HG02970 (cell line): ENCODE results near the gene RAB3IL1.
"Not testable (repeated sequence)": the region's sequence is repeated elsewhere in the genome, so short reads cannot be mapped to it uniquely, and the experiment has no call there.

Experiments used
- ATAC-seq: cut with Tn5 transposase; IDR thresholded peaks from one replicate; pipeline ENCODE4 v1.9.1; 2021; ENCODE audit warnings: mild to moderate bottlenecking, moderate library complexity, moderate number of reproducible peaks; ENCODE audit not compliant: unreplicated experiment, low FRiP score

RAB3IL1 gene

DNA sequence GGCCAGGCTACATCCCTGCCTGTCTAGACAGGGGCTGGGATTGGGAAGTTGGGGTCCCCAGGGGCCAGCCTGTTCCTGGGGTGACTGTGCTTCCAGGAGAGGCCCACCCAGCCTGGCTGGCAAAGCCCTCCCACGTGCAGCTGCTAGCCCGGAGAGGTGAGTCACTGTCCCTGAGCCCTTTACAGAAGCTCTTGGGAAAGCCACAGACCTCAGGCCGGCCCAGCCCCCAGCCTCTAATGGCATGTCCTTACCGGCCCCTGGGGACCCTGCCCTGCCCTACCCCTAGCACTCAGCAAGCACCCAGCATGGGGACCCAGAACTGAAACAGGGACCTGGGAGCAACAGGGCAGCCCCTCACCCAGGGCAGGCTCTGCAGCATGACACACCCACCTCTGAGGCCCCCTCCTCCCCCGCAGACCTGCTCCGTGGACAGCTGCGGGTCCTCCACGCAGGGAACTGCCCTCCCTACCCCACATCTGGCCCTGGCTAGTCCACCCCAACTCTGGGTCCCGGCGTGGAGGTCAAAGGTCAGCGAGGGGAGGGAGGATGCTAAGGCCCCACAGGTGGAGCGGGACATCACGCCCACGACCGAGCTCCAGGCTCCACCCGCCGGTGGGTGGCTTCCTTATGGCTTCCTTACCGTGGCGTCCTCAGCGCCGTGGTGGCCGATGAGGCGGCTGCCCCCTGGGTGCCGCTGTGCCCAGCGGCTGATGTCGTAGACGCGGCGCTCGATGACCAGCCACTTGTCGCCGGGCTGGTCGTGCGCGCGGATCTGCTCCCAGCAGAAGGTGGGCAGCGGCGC, 26.6 kb downstream of the RAB3IL1 start:
- no peak for ATAC-seq

DNA sequence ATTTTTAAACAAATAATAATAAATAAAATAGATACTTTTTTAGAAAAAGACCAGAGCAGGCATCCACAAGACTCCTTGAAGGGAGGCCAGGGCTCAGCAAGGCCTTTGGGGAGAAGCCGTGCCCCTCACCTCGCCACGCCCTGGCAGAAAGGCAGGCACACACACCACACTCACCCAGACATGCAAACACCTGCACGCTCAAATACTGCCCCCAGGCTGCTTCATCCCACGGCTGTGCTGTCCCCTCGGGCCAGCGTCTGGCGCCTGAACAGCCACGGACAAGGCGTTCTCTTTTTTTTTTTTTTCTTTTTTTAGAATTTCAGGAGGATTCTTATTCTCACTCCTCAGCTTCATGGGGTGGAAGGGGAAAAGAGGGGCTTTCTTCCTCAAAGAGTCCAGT, 27.5 kb downstream of the RAB3IL1 start:
- no peak for ATAC-seq

DNA sequence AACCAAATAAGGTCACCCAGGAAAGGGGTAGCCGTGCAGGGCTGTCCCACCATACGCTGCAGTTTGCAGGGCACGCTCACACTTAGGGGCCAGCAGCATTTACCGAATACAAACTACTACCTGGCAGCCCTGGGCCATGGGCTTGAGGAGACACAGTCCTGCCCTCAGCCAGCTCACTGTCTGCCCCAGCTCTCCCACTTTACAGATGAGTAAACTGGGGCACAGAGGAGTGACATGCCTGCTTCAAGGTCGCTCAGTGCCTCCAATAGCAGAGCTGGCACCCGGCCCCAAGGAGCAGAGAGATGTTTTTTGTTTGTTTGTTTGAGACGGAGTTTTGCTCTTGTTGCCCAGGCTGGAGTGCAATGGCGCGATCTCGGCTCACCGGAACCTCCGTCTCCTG, 28.8 kb downstream of the RAB3IL1 start:
- ATAC-seq = no peak

DNA sequence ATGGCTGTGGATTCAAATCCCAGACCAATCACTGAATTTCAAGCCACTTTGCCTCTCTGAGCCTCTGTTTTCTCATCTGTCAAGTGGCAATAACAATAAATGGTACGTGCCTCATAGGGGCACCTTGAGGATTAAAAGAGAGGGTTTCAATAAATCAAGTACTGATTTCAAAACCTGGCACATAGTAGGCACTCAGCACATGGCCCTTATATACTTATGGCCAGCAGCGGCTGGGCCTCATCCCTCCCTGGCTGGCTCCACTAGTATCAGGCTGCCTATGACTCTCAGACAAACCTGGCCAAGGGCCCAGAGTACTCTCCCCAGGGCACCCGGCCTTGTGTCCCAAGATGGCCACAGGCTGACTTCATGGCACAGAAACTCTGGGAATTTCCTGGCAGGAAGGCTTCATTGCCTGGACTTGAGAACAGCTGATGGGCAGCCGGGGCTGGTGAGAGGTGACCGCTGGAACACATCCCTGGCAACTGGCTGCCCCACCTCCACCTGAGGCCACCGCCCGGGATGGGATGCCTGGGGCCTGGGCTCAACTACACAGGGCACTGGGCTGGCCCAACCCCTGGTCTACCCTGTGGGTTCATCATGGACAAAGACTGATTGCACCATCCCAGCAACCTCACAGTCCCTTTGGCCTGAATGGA, 29.4 kb downstream of the RAB3IL1 start:
- ATAC-seq = no peak

DNA sequence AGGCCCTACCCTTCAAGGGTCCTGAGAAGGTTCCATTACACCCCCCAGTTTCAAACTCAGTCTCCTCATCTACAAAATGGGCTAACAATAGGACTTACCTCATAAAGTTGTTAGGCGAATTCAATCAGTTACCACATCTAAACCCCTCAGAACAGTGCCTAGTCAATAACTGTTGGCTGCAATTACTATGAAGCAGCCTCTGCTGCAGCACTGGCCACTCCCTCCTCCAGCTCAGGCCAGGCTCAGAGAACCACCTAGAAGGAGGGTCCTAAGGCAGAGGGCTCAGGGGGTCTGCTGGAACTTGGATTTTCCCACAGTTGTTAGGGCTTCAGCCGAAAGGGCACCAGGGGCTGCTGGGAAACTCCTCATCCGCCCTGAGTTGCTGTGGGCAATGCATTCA, 30.7 kb downstream of the RAB3IL1 start:
- no peak for ATAC-seq

DNA sequence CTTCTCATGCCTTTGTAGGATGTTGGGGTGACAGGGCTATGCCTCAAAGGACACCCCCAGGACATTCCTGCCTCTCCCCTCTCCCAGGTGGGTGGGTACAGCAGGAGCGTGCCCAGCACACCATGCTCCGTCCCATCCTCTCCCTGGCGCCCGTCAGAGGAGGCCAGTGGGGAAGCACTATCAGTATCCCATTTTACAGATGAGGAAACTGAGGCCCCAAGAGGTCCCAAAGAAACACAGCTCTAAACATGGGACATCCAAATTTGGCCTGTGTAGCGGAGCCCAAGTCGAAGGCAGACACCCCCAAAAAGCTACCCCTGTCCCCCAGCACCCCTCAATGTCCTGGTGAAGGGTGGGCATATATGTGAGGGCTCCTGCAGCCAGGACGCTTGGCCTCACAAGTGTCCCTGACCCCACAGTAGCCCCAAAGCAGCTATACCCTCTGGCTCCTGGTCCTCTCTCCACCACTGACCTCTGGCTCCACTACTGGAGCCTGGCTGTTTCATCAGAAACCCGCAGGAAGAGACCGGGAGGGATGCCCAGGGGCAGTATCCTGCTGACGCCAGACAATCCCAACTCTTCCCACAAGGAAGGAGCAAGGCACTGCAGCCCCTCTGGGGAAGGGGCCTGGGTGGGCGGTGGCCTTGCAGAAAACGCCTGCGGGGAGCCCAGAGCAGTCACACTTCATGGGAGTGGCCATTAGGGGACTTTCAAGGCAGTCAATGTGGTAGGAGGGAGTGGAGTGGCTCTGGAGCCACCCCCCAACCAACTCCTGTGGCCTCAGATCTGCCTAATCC, 31.4 kb downstream of the RAB3IL1 start:
- no peak for ATAC-seq

DNA sequence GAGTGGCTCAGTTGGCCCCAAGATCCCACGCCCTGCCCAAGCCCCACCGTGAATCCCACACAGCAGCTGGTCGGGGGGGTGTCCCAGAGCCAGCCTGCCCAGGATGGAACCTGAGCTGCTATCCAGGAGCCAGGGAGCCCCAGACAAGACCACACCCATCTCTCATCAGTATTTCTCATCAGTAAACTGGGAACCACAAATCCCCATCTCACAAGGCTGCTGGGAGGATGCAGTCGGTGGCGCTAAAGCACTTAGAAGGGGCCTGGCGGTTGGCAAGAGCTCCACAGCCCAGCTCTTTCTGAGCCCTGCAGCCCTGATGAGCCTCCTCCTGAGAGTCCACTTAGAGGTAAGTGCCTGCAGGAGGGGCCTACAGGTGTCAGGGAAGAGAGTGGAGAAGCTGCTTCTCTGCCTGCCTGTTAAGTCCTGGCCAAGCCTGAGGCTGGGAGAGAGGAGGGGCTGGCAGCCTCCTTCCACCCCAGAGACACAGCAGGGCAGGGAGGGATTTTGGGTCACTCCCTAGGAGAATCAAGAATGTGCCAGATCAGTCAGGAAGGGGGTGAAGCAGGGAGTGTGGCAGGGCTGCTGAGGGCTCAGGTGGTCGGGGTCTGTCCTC, 32.1 kb downstream of the RAB3IL1 start:
- no peak for ATAC-seq

DNA sequence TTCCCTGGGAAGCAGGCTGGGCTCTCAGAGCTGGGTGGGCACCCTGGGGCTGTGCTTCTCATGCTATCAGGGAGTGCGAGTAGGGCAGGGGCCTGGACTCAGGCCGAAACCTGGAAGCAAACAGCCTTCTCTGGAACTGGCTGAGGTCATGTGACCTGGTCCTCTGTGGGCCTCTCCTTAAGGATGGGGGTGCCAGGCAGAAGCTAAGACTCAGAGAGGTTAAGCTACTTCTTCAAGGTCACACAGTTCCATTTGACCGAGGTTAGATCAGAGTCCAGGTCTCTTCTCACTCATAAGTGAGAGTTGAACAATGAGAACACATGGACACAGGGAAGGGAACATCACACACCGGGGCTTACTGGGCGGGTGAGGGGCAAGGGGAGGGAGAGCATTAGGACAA, 33.4 kb downstream of the RAB3IL1 start:
- ATAC-seq = no peak

DNA sequence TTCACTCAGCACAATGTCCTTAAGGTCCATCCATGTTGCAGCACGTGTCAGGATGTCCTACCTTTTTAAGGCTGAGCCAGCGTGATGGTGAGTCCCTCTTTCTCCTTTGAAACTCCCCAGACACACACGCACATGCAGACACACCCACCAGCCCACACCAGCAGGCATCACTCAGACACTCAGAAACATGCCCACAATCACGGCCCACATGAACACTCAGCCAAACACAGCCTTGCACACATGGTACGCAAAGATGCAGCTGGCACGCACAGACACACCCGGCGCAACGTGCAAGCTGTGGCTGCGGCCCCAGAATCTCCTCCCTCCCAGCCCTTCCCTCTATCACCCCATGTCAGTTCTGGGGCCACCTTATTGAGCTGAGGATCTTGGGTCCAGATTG, 34.0 kb downstream of the RAB3IL1 start:
- no peak for ATAC-seq

DNA sequence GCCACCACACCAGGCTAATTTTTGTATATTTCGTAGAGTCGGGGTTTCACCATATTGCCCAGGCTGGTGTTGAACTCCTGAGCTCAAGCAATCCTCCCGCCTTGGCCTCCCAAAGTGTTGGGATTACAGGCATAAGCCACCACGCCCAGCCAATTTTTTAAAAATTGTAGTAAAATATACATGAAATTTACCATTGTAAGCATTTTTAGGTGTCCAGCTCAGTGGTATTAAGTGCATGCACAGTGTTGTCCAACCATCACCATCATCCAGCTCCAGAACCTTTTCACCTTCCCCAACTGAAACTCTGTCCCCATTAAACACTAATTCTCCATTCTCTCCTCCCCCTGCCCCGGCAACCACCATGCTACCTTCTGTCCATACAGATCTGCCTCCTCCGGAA, 34.5 kb downstream of the RAB3IL1 start:
- ATAC-seq = no peak

DNA sequence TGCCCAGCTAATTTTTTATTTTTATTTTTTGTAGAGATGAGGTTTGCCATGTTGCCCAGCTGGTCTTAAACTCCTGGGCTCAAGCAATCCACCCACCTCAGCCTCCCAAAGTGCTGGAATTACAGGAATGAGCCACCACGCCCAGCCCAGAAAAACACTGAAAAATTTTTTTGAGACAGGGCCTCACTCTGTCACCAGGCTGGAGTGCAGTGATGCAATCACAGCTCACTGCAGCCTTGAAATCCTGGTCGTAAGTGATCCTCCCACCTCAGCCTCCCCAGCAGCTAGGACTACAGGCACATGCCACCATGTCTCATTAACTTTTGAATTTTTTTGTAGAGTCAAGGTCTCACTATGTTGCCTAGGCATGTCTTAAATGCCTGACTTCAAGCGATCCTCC, 35.1 kb downstream of the RAB3IL1 start:
- not testable (repeated sequence) for ATAC-seq

DNA sequence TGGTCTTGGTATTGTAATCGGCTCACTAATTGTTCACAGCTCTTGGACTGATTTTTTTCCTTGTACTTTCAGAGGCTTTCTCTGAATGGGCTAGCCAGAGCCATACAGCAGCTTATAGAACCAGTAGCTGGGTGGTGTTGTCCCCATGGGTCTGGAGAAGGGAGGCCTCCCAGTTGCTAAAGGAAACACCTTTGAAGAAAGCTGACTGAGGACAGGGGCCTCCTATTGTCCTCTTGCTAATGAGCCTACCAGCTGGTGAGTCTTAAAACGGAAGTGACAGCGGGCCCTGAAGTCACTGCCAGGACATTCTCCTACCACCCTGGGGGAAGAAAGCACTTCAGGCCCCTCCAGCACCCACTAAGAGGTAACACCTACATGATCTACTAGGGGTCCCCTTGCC, 36.0 kb downstream of the RAB3IL1 start:
- no peak for ATAC-seq

DNA sequence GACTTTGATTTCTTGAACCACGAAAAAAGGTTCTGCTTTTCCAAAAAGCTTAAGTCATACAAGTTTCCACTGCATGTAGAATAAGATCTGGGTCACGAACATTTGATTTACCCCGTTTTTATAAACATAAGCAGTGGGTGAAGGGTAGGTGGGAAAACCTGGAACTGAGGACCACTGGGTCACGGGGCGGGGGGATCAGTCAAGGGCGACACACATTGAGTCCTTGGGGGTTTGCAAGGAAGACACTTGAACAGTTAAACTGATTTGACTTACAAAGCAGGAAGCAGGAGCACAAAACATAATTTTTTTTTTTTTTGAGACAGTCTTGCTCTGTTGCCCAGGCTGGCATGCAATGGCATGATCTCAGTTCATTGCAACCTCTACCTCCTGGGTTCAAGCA, 36.9 kb downstream of the RAB3IL1 start:
- no peak for ATAC-seq

DNA sequence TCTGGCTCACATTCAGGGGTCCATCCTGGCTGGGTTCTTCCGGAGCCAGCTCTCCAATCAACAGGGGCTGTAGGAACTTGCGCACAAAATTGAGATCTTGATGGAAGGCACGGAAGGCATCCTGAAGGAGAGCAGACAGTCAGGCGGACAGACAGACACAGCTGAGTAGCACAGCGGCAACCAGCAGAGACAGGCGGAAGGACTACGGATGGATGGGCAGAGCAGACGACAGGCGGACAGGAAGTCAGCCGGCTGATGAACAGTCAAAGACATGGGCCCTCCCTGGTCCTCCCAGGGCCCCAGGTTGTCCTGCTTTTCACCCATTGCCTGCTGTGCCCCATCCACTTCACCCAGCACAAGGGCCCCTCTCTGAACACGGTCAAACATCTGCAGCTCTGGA, 37.3 kb downstream of the RAB3IL1 start:
- no peak for ATAC-seq

DNA sequence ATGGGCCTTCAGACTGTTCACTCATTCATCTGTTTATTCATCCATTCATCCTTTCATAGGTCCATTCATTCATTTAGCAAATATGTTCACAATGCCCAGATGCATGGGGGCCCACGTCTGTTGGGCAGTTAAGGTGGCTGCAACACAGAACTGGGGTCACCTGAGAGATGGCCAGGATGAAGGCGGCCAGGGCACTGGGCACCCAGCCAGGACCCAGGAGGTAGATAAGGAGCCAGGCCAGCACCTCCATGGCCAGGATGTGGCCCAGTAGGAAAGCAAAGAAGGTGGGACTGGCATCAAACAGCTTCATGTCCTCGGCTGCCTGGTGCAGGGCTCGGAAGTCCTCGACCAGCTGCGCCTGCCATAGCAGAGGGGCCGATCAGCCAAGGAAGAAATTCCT, 38.2 kb downstream of the RAB3IL1 start:
- no peak for ATAC-seq

DNA sequence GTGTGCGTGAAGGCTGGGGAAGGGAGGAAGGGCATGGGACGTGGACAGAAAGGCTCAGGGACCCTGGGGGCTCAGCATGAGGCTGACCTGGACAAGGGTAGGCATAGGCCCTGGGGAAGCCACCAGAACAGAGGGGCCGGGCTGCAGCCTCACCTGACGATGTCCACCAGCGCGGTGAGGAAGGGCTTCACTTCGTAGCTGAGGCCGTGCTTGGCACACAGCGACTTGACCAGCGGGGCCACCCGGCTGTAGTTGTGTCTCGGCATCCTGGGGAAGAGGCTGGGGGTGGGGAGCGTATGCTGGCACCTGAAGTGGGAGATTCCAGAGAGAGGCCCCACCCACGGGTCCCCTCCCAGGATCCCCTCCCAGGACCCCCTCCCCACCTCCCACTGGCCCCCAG, 41.7 kb downstream of the RAB3IL1 start:
- no peak for ATAC-seq

DNA sequence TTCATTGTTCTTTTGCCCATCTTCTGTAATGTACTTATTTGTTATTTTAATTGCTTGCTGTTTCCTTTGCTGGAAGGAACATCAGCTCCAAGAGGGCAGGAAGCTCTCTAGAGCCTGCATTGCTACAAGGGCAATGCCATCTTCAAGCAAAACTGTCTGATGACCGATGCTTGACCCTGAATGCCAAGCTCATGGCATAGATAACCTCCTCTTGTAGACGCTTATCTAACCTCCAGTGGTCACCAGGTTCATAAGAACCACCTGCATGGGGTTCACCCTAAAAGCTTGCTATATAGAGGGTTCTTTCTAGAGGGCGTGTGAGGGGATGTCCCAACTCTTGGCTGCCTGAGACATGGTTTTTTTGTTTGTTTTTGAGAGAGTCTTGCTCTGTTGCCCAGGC, 42.5 kb downstream of the RAB3IL1 start:
- no peak for ATAC-seq

DNA sequence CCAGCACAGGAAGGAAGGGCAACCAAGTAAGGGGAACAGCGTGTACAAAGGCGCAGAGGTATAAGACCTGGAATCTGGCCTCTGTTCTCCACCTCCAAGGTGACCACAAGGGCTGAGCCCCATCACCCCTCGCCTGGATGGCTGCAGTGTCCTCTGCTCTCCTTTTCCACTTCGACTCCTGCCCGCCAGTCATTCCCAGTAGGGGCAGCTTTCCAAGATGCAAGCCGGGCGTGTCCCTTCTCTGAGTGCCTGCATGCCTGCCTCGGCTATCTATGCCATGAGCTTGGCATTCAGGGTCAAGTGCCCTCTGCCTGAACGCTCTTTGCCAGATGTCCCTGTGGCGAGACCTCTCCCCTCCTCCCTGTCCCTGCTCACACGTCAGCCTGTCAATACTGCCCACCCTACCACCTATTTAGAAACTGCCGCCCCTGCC, 43.0 kb downstream of the RAB3IL1 start:
- ATAC-seq = no peak

DNA sequence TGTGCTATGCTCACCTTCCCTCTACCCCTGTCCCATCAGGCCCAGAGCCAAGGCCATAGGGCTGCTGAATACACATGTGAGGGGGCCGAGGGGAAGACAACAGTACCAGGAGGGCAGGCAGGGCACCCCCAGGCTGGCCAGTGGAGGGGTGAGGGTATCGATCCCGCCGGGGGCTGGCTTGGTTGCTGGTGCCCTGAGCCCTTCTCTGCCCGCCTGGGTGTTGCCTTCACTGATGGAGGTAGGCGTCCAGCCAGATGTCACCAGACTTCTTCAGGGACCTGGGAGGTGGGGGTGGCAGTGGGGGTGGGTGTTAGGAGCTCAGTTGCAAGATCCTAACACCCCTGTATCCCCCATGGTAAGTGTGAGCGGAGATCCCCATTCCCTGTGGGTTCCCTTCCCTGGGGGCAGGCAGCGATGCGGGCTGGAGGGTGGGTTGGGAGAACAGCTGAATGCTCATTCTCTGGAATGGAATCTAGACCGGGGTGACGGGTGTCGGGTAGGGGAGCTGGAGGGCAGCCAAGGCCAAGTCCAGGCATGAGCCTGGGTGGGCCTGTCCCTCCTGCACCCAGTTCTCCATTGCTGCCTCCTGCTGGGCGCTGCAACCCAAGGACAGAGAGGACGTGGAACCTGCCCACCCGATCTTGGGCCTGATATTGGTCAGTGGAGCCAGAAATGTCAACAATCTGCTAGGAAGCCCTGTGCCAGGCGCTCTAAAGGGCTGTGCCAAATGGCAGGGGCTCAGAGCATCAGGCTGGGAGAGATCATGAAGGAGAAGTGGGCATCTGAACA, 43.6 kb downstream of the RAB3IL1 start:
- no peak for ATAC-seq

DNA sequence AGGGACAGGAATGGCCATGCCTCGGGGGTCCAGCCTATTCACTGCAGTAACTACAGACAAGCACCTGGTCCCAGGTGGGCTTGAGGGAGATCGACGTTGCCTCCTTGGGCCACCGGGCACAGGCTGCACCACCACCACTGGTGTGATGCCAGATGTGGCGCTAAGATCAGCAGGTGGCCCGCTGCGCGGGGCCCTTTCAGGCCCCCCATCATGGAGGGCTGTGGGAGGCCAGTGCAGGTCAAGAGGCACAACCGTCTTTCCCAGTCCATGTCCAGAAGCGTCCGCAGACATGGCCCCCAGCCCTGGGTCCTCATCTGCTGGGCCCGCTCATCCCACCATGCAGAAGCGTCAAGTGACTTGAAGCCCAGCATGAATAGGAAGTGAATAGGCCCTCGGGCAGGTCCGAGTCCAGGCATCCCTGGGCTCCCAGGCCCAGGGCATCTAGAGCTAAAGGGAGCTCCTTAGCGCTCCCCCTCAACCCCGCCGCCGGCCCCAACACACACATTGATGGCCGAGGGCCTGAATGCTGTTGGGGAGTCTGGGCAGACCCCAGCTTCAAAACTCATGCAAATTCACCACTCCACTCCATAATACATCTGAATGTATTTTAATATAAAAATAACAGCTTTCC, 44.3 kb downstream of the RAB3IL1 start:
- no peak for ATAC-seq
